Epithelial cell of esophagus (primary cell): ENCODE results near the gene NOXO1.

Source experiments
- DNase-seq: peaks from one replicate; pipeline ENCODE4 v3.0.0; 2010; ENCODE audit warnings: low read depth
- H3K4me3 ChIP-seq: 2 replicates; pipeline ENCODE4 v1.5.1; 2011; ENCODE audit warnings: mild to moderate bottlenecking, low read length, control low read depth
- CTCF ChIP-seq: IDR thresholded peaks from 2 replicates; pipeline ENCODE4 v1.5.1; 2011; ENCODE audit warnings: low read depth, mild to moderate bottlenecking, low read length, control low read depth, inconsistent platforms; ENCODE audit not compliant: insufficient read depth; ENCODE audit errors: missing control alignments

Gene NOXO1

GRCh38 chr16:2009791-2010510 is 28.7 kb upstream of the NOXO1 start, which contains the start of gene ZNF598:
TSS of gene ZNF598 (minus strand) at chr16:2009821.
- peak; percentile 89 for DNase-seq
- peak within 1 kb of the TSS; percentile 85 for H3K4me3 ChIP-seq
- TF ChIP-seq CTCF = no peak

GRCh38 chr16:2009164-2009711 is 28.0 kb upstream of the NOXO1 start:
- TF ChIP-seq CTCF = no peak
- no peak for DNase-seq
- peak overlapping the region; percentile 85 for H3K4me3 ChIP-seq

- H3K4me3 ChIP-seq = peak overlapping the region; percentile 85
- no peak for TF ChIP-seq CTCF
- DNase-seq = peak; percentile 59
Observed at GRCh38 chr16:2008631-2009163, 27.4 kb upstream of the NOXO1 start.

GRCh38 chr16:2008009-2008526 is 26.8 kb upstream of the NOXO1 start:
- peak; percentile 96 for DNase-seq
- peak overlapping the region; percentile 85 for H3K4me3 ChIP-seq

GRCh38 chr16:2007081-2007836 is 26.0 kb upstream of the NOXO1 start:
- peak overlapping the region; percentile 85 for H3K4me3 ChIP-seq
- TF ChIP-seq CTCF = no peak

More at GRCh38 chr16:2008009-2008526, 26.8 kb upstream of the NOXO1 start:
- TF ChIP-seq CTCF = no peak

GRCh38 chr16:2006317-2006716 is 25.0 kb upstream of the NOXO1 start:
- TF ChIP-seq CTCF = no peak
- H3K4me3 ChIP-seq = no peak overlapping the region
- no peak for DNase-seq

More at GRCh38 chr16:2007081-2007836, 26.0 kb upstream of the NOXO1 start:
- no peak for DNase-seq
